GM18868 (cell line): ENCODE data around the gene SYCP2.

ENCODE experiments used
- ATAC-seq: cut with Tn5 transposase; IDR thresholded peaks from one replicate; pipeline ENCODE4 v1.9.1; 2021; ENCODE audit warnings: mild to moderate bottlenecking, moderate library complexity; ENCODE audit not compliant: unreplicated experiment

Gene SYCP2

DNA sequence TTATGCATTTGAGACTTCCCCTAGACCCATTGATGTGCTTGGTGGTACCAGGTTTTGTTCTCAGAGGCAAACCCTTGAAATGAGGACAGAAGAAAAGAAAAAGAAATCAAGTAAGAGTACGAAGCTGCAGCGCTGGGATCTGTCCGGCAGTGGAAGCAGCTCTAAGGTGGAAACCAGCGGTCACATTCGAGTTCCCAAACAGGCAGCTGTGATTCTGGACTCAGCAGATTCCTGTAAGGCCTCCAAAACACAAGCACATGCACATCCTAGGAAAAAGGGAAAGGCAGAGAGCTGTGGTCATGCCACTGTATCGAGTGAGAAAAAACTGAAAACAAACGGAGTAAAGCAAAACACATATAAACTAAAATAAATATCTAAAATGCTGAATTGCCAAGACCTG lies 11.3 kb upstream of the SYCP2 start:
- ATAC-seq = no peak

DNA sequence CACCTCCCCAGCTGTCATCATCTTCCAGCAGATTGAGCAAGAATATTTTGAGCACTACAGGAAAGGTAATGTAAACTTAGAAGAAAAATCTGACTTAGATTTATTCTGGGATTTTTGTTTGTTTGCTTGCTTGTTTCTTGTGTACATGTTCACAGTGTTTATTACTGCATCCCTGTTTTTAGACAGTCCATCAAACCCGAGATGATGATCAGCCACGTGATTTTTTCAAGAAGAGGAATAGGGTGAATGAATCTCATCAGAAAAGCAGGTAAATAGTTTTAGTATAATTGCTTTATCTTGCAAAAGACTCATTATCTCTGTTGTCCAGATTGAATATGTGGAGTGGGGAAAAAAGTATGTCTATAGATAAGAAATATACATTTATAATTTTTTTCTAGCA lies 8.8 kb upstream of the SYCP2 start:
- no peak for ATAC-seq

DNA sequence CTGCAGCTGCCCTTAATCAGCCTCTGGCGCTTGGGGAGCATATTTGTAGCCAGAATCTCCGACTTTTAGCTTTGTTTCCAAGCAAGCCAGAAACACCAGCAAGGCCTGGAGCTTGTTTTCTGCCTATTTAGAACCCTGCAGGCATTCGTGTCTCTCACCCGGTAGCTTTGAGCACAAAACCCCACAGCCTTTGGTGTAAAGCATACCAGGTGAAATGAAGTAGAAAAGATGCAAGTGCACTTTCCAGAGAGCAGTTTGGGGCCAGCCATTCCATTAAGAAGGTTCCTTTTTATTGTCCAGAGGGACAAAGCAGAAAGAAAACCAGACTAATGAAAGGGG lies 7.5 kb upstream of the SYCP2 start:
- peak; percentile 10 for ATAC-seq

DNA sequence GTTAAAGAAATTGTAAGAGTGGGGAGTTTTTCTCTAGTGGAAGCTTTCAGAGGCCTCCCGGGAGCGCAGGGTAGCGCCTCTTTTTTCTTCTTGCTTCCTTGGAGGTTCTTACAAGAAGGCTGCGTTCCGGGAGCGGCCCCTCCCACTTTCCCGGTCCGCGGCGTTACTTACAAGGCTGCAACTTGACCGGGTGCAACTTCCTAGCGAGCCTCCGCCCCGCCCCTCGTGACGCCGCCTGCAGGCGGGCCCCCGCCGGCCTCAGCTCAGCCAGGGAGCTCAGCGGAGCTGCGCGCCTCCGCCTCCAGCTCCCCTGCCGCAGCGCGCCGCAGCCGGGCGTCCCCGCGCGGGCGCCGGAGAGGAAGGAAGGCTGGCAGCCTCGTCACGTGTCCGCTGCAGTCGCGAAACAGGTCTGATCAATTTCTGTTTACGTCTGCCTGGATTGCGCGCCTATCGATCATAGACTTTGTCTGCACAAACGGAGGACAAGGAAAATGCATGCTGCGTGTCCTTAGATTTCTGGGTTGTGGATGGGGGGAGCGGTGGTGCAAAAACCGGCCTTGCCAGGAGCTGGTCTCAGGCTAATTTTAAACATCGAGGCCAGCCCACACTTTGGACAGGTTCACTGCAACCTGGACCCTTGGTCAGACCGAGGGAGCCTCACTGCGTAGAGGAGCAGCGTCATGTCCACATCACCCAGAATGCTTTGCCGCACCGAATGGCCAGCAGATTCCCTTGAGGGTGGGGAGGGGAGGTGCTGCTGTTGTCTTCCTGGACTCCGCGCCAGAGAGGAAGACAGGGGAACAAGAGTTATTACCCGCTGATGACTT lies 6.9 kb upstream of the SYCP2 start, which contains the start of the genes FAM217B and PPP1R3D:
Gene FAM217B (plus strand): TSS at position 261 of the 827 bp plus-strand sequence. CDS start 3,555 bp downstream, outside the sequence.
Gene PPP1R3D (minus strand): TSS at position 177 of the 827 bp plus-strand sequence. CDS start 374 bp downstream, outside the sequence.
- ATAC-seq = peak; percentile 95

DNA sequence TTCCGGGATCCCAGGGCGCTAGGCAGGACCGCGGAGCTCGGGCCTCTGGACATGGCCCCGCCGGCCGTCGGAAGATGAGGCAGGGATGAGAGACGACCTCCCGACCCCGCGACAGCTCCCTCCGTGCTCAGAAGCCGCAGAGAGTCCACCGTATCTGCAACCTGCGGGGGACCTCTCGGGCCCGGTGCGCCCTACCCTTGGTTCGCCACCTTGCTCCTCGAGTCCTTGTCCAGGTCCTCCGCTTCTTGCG lies 6.4 kb upstream of the SYCP2 start:
- ATAC-seq = peak; percentile 24

DNA sequence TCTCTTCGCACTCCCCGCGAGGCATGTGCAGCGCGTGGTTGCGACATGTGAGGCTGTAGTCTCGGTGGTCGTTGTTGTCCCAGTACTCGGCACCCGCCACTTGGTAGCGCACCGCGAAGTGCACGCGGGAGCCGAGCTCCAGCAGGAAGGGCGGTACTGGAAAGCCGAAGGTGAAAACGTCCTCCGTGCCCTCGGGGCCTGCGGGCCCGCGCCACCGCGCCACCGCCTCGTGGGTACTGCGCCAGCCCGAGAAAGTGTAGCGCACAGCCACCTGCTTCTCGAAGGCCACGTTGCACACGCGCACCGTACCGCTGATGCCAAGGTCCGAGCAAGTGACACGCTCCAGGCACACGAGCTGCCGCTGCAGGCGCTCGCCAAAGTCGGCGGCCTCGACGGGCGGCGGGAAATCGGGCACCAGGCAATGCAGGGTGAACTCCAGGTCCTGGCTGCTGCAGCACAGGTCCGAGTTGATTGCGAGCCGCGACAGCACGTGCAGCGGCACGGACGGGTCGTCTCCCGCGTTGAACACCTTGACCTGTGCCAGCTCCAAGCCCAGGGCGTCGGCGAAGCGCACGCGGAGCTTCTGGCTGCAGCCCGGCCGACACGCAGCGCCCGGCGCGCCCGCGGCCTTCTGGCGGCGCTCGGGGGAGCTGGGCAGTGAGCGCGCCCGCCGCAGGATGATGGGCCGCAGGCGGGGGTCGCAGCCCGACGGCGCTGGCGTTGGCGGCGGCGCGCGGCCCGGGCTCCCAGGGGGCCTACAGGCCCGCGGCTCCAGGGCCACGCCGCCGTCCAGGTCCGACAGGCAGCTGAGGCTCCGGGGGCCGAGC lies 5.8 kb upstream of the SYCP2 start:
- peak; percentile 0 for ATAC-seq

DNA sequence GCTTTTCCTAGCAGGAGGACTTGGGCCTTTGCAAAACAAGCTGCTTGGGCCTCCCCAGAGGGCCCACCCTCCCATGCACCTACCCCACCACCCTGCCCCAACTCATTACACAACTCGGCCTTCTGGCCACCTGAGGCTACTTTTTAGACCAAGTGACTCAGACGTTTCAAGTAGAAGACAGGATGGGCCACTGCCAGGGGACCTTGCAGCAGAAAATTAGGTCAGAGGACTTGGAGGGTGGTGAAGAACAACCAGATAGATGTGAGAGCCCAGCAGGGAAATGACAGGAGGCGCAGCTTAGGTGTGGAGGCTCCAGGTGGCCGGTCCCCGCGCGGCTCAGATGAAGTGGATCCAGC lies 5.2 kb upstream of the SYCP2 start:
- ATAC-seq = no peak

DNA sequence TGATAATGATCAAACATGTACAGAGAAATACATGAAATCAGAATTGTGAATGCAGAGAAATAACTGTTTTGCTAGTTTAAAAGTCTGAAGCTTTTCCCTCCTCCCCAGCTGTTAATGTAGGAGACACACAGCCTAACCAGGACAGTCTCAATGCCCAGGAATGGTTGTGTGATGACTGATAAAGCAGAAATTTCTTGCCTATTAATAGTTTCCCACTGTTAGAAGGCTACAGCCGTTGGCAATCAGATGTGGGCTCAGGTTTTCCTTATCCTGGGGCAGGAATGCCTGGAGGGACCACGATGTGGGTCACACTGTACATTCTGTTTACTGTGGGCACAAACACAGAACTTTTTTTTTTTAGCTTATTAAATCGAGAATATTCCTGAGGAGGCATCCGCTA lies 4.8 kb upstream of the SYCP2 start:
- ATAC-seq = no peak

DNA sequence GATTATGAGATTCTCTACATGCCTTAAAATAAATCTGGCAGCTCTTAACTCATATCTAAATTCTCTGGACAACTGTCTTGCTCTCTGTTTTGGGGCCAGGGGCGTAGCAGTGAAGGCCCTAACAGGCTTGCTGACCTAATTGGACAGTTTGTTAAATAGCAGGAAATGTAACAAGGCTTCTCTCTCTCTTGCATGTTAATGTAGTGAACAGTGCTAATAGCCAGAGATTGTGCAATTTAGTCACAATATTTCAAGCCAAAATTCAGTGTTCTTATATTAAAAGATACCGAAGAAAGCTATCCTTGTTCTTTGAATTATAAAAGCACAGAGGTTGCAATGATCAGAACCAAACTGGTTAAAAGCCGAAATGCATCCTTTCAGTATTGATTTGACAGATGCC lies 3.7 kb upstream of the SYCP2 start:
- no peak for ATAC-seq

DNA sequence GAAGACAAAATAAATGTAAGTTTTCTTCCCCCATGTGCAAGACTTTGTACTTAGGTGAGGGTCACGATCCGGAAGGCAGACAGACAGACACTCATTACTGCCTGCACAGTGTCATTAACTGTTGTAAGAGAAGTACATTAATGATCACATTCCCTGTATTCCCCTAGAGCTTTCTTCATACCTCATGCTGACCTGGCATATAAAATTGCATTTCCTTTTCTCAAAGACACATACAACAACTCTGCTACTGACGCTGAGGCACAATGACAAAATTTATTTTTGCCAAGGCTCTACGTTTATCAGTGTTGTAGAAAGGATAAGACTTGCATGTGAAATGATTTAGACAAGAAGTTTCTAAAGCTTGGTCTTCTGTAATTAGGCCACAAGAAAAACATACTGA lies 3.0 kb upstream of the SYCP2 start:
- ATAC-seq = no peak

DNA sequence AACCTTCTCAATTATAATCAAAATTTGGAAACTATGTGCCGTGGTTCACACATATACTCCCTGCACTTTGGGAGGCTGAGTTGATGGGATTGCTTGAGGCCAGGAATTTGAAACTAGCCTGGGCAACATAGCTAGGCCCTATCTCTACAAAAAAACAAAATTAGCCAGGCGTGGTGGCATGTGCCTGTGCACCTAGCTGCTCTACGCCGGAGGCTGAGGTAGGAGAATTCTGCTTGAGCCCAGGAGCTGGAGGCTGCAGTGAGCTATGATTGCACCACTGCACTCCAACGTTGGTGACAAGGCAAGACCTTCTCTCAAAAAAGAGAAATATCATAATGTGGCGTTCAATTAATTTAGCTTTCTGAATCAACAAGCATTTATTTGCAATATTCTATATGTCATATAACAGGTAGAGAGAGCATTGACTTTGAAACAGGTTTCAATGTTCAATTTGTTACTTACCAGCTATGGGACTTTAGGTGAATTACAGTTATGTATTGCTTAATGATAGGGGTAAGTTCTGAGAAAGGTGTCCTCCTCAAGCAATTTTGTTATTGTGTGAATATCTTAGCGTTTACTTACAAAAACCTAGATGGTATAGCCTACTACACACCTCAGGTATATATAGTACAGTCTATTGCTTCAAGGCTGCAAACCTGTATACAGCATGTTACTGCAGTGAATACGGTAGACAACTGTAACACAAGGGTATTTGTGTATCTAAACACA lies 2.2 kb upstream of the SYCP2 start:
- ATAC-seq = no peak

DNA sequence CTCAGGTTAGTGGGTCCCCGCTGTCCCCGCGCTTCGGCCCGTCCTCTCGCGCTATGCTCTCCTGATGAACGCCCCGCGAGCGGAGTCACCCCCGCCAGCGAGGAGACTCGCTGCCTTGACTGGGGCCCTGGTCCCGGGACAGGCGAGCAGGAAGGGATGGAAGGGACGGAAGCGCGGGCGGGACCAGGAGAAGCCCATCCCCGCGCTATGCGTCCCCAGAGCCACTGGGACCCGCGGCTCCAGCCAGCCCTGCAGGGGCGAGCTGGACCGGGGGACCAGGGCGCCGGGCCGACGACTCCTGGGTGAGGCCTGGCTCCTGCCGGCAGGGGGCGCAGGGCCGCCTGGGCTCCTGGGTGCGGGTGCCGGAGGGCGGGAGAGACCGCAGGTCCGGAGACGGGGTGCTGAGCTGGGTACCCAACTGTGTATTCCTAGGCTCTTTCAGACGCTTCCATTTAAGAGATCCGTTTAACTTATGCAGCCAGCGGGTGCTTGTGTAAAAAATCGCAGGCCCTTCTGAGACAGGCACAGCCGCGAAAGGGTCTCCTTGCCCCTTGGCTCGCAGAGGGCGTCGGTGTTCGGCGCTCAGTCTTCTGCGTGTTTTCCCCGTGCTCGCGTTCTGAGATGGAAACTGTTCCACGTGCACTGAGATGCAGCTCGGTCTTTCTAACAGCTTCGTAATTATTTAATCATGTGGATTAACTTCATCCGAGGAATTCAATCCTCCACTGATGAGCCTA lies 580 bp upstream of the SYCP2 start:
- ATAC-seq = peak; percentile 96

DNA sequence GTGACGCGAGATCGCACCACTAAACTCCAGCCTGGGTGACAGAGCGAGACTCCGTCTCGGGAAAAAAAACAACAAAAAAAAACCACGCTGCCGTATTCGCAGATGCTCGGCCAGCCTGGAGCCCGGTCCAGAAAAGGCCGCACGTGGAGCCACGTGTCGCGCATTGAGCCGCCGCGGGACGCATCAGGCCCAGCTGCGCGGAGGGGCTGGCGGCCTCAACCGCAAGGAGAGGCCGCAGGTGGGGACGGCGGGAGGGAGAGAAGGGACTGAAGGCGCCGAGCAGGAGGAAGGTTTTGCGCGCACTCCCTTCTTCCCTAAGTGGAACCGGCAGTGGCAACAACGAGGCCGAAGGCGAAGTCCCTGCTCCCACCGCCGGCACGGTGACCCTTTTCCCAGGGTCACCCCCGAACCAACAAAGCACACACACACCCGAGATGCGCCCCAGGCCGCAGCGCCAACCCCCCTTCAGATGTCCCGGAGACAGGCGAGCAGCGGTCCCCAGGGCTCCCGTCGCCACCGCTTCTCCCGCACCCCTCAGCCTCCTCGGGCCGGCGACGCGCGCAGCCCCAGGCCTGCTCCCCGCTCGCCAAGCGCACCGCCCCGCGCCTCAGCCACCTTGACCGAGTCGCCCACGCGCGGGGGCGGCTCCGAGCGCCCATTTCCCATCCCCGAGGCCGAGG lies 681 bp downstream of the SYCP2 start:
- ATAC-seq = no peak

DNA sequence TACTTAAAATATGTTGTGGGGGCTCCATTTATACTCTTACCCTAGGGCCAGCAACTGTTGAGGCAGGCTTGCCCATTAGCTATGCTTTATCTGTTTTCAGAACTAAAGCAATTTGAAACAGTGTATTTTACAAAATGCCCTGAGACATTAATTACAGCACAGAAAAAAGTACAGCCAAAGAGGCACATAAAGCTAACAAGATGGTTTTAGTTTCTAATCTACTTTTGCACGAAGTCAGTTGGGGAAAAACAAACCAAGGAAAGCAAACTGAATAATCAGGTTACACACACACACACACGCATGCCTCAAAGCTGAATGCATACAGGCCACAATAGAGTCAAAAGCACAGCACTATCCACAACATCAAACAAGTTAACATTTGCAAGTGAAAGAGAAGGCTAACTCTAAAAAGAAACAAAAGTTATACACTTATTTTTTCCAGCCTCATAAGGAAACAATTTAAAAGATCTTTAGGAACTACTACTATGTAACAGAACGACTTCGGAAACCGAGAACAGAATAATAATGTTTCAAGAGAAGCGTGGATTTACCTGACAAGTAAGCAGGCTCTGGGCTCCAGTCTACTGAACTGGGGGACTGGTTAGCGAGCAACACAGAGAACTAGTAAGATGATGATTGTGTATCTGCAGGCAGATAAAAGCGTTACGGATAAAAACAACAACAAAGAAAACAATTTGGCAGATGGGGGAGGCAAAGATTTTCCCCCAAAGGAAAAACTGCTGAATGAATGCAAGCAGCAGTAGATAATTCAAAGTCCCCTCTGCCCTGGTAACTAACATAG lies 1.7 kb downstream of the SYCP2 start:
- no peak for ATAC-seq

DNA sequence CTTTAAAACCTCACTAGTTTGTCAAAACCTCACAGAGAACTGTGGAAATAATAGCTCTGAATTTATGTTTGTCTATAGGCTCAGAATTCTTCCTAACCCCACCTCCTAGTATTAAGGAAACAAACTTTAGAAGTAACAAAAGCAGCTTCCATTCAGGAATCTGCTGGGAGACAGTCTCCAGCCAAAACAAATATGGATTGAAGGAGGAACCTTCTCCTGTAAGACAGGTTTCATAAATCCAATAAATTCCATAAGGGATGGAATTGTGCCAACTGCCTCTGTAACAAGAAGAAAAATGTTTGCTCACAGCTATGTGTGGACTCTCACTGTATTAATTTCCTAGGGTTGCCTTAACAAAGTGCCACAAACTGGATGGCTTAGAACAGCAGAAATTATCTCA lies 7.5 kb downstream of the SYCP2 start:
- ATAC-seq = no peak

DNA sequence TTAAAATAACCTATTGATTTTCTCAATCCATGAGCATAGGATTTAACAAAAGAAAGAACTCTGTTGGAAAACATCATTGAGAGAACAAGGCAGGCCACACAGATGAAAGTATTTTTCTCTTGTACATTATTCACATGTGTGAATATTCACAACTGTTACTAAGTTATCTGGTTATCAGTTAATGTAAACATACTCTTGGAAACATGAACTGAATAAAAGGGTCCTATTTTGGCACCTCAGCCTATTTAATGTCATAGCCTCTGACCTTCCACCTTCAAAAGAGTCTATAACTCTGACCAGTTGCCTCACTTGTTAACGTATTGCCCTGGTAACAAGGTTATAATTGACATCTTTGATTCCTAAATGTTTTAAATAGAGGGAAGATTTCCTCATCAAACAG lies 8.1 kb downstream of the SYCP2 start:
- ATAC-seq = no peak

DNA sequence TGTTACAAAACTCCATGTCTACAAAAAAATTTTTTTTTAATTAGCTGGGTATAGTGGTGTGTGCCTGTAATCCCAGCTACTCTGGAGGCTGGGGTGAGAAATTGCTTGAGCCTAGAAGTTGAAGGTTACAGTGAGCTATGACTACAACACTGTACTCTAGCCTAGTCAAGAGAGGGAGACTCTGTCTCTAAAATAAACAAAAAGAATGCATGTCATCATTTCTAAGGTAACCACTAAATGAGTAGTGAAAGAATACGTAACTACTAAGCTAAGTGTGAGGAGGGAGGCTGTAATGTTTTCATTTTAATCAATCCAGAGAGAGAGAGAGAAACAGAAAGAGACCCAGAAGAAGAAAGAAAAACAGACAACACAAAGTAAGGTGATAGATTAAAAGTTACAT lies 9.9 kb downstream of the SYCP2 start:
- no peak for ATAC-seq

DNA sequence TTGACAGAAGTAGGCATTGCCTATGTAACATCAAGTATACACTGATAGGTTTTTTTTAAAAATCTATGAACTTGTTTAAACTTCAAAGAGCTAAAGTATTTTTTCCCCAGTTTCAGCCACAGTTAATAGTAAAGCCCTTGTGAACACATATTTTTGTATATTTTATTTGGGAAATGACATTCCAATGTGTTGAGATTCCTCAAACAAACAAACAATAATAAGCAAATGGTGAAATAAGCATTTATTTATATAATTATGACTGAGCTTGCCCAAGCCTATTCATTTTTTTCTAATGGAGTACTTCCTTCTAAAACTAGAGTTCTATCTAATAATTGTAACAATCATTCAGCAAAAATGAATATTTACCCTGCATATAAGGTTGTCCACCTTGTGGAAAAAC lies 12.5 kb downstream of the SYCP2 start:
- ATAC-seq = no peak

DNA sequence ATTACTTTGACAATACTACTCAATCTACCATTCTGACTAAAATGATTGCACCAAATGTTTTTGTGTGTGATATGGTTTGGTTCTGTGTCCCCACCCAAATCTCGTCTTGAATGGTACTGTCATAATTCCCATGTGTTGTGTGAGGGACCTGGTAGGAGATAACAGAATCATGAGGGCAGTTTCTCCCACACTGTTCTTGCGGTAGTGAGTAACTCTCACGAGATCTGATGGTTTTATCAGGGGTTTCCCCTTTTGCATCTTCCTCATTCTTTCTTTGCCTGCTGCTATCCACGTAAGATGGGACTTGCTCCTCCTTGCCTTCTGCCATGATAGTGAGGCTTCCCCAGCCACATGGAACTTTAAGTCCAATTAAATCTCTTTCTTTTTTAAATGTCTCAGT lies 20.8 kb downstream of the SYCP2 start:
- no peak for ATAC-seq

DNA sequence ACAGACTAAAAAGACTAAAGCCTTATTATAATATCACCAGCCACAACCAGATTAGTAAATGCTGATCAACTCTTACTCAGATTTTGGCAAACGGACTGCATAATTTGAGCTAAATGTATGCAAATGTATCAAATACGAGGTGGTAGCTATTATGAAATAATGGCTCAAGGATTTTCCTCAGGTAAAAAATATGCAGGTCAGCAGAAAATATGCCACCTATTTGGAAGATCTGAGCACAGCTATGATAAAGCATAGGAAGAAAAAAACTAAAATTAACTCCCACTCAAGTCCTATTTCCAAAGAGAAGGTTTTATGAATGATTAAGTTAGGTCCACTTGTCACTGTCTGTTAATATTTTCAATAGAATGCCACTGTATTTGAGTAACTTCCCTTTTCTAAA lies 22.4 kb downstream of the SYCP2 start:
- no peak for ATAC-seq
